Prostate gland (tissue), 2 donors: ENCODE results near the gene CCDC136.

ENCODE experiments used
- POLR2A ChIP-seq: fragments of 450-650 bp; IDR thresholded peaks from one replicate; pipeline ENCODE4 v1.6.1; 2016; ENCODE audit warnings: antibody characterized with exemption, mild to moderate bottlenecking
- TF ChIP-seq, protein P1 (sequence below), 4 experiments: fragments of 200-600 bp in 2 of 4; fragments of 450-650 bp in 2 of 4; sonication (generic) in 2 of 4; IDR thresholded peaks; 1 replicate in 3 of 4; 2 replicates in 1 of 4; pipeline ENCODE4 v1.5.1; 2016 to 2019; ENCODE audit warnings: antibody characterized with exemption in 4 of 4, mild to moderate bottlenecking in 2 of 4, moderate library complexity in 2 of 4

DNA sequence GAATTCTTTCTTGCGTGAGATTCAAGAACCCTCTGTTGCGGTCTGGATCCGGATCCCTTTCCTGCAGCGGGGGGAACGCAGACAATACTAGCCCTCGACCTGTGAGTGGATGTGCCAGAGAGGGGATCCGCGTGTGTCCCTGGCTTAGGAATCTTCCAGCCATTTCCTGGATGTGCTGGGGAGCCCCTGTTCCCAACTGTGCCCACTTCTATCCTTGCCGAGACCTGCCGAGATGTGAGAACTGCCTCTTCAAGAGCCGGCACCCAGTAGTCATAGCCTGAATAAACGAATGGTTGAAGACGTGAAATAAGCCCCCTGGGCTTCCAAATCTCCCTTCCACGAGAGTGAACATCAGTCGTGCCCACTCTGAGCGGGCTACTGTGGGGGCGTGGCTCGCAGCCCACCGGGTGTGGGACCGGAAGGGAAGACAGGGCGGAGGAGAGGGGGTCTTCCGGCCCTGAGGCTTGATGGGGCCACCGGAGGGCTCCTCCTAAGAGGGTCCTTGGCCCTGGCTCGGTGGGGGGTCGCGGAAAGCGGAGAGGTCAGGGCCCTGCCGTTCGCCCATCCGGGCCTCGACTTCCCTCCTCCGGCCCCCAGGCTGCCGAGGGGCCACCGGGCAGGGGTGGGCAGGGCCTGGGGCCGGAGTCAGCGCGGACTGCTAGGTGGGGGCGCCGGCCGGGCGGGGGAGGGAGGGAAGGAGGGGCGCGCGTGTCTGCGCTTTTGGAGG, 1.3 kb upstream of the CCDC136 start:
- TF ChIP-seq, protein P1, sequence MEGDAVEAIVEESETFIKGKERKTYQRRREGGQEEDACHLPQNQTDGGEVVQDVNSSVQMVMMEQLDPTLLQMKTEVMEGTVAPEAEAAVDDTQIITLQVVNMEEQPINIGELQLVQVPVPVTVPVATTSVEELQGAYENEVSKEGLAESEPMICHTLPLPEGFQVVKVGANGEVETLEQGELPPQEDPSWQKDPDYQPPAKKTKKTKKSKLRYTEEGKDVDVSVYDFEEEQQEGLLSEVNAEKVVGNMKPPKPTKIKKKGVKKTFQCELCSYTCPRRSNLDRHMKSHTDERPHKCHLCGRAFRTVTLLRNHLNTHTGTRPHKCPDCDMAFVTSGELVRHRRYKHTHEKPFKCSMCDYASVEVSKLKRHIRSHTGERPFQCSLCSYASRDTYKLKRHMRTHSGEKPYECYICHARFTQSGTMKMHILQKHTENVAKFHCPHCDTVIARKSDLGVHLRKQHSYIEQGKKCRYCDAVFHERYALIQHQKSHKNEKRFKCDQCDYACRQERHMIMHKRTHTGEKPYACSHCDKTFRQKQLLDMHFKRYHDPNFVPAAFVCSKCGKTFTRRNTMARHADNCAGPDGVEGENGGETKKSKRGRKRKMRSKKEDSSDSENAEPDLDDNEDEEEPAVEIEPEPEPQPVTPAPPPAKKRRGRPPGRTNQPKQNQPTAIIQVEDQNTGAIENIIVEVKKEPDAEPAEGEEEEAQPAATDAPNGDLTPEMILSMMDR (IDR thresholded peaks at IDR 0.05) = no peak
- TF ChIP-seq POLR2A = no peak
